ENCODE results near the gene POP7. TPM values are rescaled to one million over a fixed set of nuclear protein-coding genes. Genes with fewer than 3 reads are reported as not detected.
A peak's percentile ranks its signal among the peaks of the same experiment; 100 is the strongest.

Gene POP7
- total and polyA plus RNA-seq, 4 donors, result 19.1 to 40.1 (median 33.8) TPM

GRCh38 chr7:100689230-100690135 is 16.4 kb upstream of the POP7 start:
- Histone ChIP-seq H3K4me3 (ENCODE audit: low read depth in 1 of 3, low read length in 3 of 3) (no peak overlapping the region), H3K27me3 (ENCODE audit: control insufficient read depth in 4 of 4, insufficient read depth in 4 of 4, low read length in 3 of 4) (no peaks in the 10 kb centered on the region), H3K4me1 (ENCODE audit: control insufficient read depth in 4 of 4, insufficient read depth in 4 of 4, low read length in 3 of 4) (peaks cover 7 to 34% (median 21%) of the 10 kb centered on the region in 4 donors), H3K36me3 (ENCODE audit: control insufficient read depth in 4 of 4, insufficient read depth in 3 of 4, low read depth in 1 of 4, low read length in 3 of 4) (peaks cover 0 to 30% (median 22%) of the 10 kb centered on the region in 4 donors), H3K9ac (ENCODE audit: low read depth in 1 of 2, low read length in 2 of 2) (no peak overlapping the region), H3K9me3 (ENCODE audit: control insufficient read depth in 4 of 4, low read length in 3 of 4) (no peaks in the 10 kb centered on the region), H3K27ac (ENCODE audit: low read depth in 1 of 2, low read length in 2 of 2) (no peak overlapping the region)
- DNase-seq (ENCODE audit: low spot score), result no peak
- TF ChIP-seq RXRA (IDR thresholded peaks at IDR 0.05), result no peak
- no peak for TF ChIP-seq EGR1 (IDR thresholded peaks at IDR 0.05; ENCODE audit: low read depth in 2 of 2)
- 90% methylated on average over 18 of the region's 18 CpGs for WGBS

DNA sequence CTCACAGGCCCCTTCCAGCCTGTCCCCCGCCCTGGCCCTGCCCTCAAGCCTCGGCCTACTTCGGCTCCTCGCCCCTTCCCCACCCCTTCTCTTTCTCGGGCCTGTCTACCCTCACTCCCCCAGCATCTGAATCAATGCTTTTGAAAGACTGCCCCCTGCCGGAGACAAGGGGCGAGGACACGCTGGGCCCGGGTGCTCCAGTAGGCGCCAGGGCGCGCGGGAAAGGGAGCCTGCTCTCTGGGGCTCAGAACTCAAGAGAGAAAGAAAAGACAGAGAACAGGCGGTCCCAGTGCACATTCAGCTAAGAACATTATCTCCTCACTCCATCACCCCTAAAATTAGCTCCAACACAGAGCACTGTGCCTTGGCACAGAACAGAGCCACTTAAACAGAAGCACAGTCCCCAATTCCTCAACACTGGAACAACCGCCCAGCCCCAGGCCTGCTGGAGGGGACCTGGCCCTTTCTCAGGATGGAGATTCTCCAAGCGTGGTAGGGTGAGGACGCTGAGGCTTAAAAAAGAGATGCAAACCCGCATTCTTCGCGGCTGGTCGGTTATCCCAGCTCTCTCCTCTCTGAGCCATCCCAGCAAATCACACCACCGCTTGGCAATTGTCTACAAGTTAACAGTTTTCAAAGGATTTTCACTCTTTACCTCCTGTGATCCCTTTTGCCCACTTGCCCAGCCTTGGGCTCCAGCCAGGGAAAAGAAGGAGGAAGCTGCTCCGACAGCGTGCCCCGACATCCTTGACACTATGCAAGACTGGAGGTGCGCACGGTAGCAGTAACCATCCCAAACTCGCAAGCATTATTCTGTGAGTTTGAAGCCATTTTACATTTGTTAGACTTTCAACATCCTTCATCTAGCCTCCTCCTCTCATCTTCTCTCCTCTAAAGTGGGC is 14.0 kb upstream of the POP7 start:
- no peaks in the 10 kb centered on the region for H3K27me3 ChIP-seq (ENCODE audit: control insufficient read depth in 4 of 4, insufficient read depth in 4 of 4, low read length in 3 of 4)
- WGBS, result 34% methylated on average over 28 of the region's 28 CpGs
- H3K4me3 ChIP-seq (ENCODE audit: low read depth in 1 of 3, low read length in 3 of 3), result no peak overlapping the region
- no peak overlapping the region for H3K9ac ChIP-seq (ENCODE audit: low read depth in 1 of 2, low read length in 2 of 2)
- peaks cover 0 to 14% (median 6%) of the 10 kb centered on the region in 4 donors for H3K36me3 ChIP-seq (ENCODE audit: control insufficient read depth in 4 of 4, insufficient read depth in 3 of 4, low read depth in 1 of 4, low read length in 3 of 4)
- peak; percentile 88 for TF ChIP-seq RAD21 (IDR thresholded peaks at IDR 0.05)
- TF ChIP-seq, protein P1, sequence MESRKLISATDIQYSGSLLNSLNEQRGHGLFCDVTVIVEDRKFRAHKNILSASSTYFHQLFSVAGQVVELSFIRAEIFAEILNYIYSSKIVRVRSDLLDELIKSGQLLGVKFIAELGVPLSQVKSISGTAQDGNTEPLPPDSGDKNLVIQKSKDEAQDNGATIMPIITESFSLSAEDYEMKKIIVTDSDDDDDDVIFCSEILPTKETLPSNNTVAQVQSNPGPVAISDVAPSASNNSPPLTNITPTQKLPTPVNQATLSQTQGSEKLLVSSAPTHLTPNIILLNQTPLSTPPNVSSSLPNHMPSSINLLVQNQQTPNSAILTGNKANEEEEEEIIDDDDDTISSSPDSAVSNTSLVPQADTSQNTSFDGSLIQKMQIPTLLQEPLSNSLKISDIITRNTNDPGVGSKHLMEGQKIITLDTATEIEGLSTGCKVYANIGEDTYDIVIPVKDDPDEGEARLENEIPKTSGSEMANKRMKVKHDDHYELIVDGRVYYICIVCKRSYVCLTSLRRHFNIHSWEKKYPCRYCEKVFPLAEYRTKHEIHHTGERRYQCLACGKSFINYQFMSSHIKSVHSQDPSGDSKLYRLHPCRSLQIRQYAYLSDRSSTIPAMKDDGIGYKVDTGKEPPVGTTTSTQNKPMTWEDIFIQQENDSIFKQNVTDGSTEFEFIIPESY (IDR thresholded peaks at IDR 0.05), result no peak
- TF ChIP-seq, protein P2, sequence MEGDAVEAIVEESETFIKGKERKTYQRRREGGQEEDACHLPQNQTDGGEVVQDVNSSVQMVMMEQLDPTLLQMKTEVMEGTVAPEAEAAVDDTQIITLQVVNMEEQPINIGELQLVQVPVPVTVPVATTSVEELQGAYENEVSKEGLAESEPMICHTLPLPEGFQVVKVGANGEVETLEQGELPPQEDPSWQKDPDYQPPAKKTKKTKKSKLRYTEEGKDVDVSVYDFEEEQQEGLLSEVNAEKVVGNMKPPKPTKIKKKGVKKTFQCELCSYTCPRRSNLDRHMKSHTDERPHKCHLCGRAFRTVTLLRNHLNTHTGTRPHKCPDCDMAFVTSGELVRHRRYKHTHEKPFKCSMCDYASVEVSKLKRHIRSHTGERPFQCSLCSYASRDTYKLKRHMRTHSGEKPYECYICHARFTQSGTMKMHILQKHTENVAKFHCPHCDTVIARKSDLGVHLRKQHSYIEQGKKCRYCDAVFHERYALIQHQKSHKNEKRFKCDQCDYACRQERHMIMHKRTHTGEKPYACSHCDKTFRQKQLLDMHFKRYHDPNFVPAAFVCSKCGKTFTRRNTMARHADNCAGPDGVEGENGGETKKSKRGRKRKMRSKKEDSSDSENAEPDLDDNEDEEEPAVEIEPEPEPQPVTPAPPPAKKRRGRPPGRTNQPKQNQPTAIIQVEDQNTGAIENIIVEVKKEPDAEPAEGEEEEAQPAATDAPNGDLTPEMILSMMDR (IDR thresholded peaks at IDR 0.05; ENCODE audit: low read depth, low read length, missing input control), result peak; percentile 93
- no peak overlapping the region for H3K27ac ChIP-seq (ENCODE audit: low read depth in 1 of 2, low read length in 2 of 2)
- H3K4me1 ChIP-seq (ENCODE audit: control insufficient read depth in 4 of 4, insufficient read depth in 4 of 4, low read length in 3 of 4), result peaks cover 7 to 34% (median 21%) of the 10 kb centered on the region in 4 donors
- DNase-seq (ENCODE audit: low spot score), result peak; percentile 88
- no peaks in the 10 kb centered on the region for H3K9me3 ChIP-seq (ENCODE audit: control insufficient read depth in 4 of 4, low read length in 3 of 4)

GRCh38 chr7:100692578-100692961 is 13.4 kb upstream of the POP7 start:
- WGBS, result 70% methylated on average over 6 of the region's 6 CpGs
- no peaks in the 10 kb centered on the region for H3K27me3 ChIP-seq (ENCODE audit: control insufficient read depth in 4 of 4, insufficient read depth in 4 of 4, low read length in 3 of 4)
- peak overlapping the region in 1 of 3 donors; percentile 94 for H3K4me3 ChIP-seq (ENCODE audit: low read depth in 1 of 3, low read length in 3 of 3)
- no peaks in the 10 kb centered on the region for H3K9me3 ChIP-seq (ENCODE audit: control insufficient read depth in 4 of 4, low read length in 3 of 4)
- no peak overlapping the region for H3K9ac ChIP-seq (ENCODE audit: low read depth in 1 of 2, low read length in 2 of 2)
- H3K4me1 ChIP-seq (ENCODE audit: control insufficient read depth in 4 of 4, insufficient read depth in 4 of 4, low read length in 3 of 4), result peaks cover 7 to 34% (median 21%) of the 10 kb centered on the region in 4 donors
- DNase-seq (ENCODE audit: low spot score), result no peak
- H3K36me3 ChIP-seq (ENCODE audit: control insufficient read depth in 4 of 4, insufficient read depth in 3 of 4, low read depth in 1 of 4, low read length in 3 of 4), result peaks cover 0 to 9% (median 1%) of the 10 kb centered on the region in 4 donors
- H3K27ac ChIP-seq (ENCODE audit: low read depth in 1 of 2, low read length in 2 of 2), result no peak overlapping the region
- TF ChIP-seq GABPA (IDR thresholded peaks at IDR 0.05 in 1 of 2, conservative IDR thresholded peaks at IDR 0.05 in 1 of 2) (no peak), SP1 (IDR thresholded peaks at IDR 0.05) (no peak), ATF3 (IDR thresholded peaks at IDR 0.05) (no peak), RAD21 (IDR thresholded peaks at IDR 0.05) (no peak), FOXA1 (IDR thresholded peaks at IDR 0.05) (no peak), EGR1 (IDR thresholded peaks at IDR 0.05; ENCODE audit: low read depth in 2 of 2) (no peak)
- TF ChIP-seq, protein P3, sequence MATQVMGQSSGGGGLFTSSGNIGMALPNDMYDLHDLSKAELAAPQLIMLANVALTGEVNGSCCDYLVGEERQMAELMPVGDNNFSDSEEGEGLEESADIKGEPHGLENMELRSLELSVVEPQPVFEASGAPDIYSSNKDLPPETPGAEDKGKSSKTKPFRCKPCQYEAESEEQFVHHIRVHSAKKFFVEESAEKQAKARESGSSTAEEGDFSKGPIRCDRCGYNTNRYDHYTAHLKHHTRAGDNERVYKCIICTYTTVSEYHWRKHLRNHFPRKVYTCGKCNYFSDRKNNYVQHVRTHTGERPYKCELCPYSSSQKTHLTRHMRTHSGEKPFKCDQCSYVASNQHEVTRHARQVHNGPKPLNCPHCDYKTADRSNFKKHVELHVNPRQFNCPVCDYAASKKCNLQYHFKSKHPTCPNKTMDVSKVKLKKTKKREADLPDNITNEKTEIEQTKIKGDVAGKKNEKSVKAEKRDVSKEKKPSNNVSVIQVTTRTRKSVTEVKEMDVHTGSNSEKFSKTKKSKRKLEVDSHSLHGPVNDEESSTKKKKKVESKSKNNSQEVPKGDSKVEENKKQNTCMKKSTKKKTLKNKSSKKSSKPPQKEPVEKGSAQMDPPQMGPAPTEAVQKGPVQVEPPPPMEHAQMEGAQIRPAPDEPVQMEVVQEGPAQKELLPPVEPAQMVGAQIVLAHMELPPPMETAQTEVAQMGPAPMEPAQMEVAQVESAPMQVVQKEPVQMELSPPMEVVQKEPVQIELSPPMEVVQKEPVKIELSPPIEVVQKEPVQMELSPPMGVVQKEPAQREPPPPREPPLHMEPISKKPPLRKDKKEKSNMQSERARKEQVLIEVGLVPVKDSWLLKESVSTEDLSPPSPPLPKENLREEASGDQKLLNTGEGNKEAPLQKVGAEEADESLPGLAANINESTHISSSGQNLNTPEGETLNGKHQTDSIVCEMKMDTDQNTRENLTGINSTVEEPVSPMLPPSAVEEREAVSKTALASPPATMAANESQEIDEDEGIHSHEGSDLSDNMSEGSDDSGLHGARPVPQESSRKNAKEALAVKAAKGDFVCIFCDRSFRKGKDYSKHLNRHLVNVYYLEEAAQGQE (IDR thresholded peaks at IDR 0.05), result no peak
- TF ChIP-seq, protein P2 (IDR thresholded peaks at IDR 0.05; ENCODE audit: low read depth, low read length, missing input control), result no peak
